ENCODE results near the gene CELF2. TPM values are rescaled to one million over a fixed set of nuclear protein-coding genes. Genes with fewer than 3 reads are reported as not detected.
A peak's percentile ranks its signal among the peaks of the same experiment; 100 is the strongest.

The CELF2 gene
- total RNA-seq, 1 donor from 2014 or later, result 110 TPM

DNA sequence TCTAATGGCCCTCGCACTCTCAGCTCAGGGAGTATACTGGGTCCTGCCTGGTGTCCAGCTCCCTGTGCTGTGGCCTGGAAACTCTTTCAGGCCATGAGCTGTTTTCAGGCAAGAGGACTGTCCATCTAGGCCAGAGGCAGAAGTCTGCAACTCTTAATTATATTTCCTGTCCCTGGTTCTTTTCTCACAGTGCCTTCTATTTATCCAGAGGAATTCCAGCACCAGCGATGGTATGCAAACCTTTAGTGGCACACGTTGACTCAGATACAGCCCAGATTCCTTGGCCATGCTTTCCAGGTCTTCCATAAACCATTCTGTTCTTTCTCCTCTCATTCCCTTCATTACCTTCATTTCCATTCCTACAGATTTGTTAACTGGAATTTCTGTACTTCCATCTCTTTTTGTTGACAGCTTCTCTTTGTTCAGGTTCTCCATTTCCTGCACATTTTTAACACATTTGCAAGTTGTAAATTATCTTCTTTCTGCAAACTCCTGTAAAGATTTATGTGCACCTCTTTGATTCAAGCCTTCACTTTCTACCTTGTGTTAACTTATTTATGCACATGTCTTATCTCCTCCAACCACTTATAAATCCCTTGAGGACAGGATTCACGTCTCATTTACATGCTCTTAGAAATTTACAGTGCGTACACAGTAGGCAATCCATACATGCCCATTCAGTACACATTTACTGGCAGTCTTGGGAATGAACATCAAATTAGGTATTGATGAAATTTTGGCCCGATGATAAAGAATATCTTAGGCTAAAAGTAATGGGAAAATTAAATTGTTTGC is 172.1 kb downstream of the CELF2 start:
- no peak for ATAC-seq
- H3K4me3 ChIP-seq, result no peak overlapping the region
- TF ChIP-seq, protein P1, sequence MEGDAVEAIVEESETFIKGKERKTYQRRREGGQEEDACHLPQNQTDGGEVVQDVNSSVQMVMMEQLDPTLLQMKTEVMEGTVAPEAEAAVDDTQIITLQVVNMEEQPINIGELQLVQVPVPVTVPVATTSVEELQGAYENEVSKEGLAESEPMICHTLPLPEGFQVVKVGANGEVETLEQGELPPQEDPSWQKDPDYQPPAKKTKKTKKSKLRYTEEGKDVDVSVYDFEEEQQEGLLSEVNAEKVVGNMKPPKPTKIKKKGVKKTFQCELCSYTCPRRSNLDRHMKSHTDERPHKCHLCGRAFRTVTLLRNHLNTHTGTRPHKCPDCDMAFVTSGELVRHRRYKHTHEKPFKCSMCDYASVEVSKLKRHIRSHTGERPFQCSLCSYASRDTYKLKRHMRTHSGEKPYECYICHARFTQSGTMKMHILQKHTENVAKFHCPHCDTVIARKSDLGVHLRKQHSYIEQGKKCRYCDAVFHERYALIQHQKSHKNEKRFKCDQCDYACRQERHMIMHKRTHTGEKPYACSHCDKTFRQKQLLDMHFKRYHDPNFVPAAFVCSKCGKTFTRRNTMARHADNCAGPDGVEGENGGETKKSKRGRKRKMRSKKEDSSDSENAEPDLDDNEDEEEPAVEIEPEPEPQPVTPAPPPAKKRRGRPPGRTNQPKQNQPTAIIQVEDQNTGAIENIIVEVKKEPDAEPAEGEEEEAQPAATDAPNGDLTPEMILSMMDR (IDR thresholded peaks at IDR 0.05), result no peak
- H3K27me3 ChIP-seq, result no peaks in the 10 kb centered on the region
- H3K9me3 ChIP-seq, result peaks cover 7% of the 10 kb centered on the region
- H3K4me1 ChIP-seq, result peaks cover 19% of the 10 kb centered on the region
- intact Hi-C loops (cut with DNase I), result no loop called here
- no peak for DNase-seq
- H3K27ac ChIP-seq, result no peak overlapping the region
- H3K36me3 ChIP-seq, result peaks cover 13% of the 10 kb centered on the region

DNA sequence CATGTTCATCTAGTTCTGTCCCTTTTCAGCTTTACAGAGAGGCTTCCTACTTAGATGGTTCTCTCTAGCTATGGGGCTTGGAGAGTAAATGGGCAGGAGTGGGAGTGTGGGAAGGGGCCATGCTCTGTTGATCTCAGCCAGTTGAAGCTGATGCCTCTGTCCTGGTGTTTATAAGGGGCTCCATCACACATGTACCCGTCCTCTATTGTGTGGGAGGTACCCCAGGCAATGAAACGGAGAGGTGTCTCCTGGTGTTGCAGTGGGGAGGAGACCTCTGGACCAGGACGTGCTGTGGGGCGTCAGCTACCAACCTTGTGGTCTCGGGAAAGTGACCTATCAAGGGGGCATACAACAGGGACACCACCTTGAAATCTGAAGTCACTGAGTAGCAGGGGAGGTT is 173.5 kb downstream of the CELF2 start:
- Histone ChIP-seq H3K4me3 (no peak overlapping the region), H3K4me1 (peaks cover 30% of the 10 kb centered on the region), H3K27ac (no peak overlapping the region), H3K27me3 (no peaks in the 10 kb centered on the region), H3K36me3 (peaks cover 18% of the 10 kb centered on the region), H3K9me3 (no peaks in the 10 kb centered on the region)
- intact Hi-C loops (cut with DNase I), result no loop called here
- DNase-seq, result no peak
- ATAC-seq, result no peak
- TF ChIP-seq, protein P1 (IDR thresholded peaks at IDR 0.05), result no peak

DNA sequence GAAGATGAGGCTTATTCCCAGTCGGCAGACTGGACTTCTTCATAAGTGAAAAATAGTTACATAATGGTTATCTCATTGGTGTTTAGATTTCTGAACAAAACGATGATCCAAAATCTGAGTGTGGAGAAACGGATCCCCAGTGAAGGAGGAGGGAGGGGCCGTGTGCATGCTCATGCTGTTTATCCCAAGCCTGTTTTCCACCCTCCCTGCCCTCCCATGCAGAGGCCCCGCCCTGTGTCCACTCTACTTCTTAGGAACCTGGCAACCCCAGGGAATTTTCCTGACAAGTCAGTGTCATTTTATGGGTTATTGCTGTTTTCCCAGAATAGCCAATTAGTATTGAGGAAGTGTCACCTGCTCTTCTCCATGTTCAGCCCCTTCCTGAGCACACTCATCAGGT is 174.0 kb downstream of the CELF2 start:
- ATAC-seq (peak; percentile 28), DNase-seq (no peak)
- H3K9me3 ChIP-seq, result no peaks in the 10 kb centered on the region
- TF ChIP-seq, protein P1 (IDR thresholded peaks at IDR 0.05), result no peak
- intact Hi-C loops (cut with DNase I), result no loop called here
- no peak overlapping the region for H3K4me3 ChIP-seq
- no peaks in the 10 kb centered on the region for H3K27me3 ChIP-seq
- H3K36me3 ChIP-seq, result peaks cover 23% of the 10 kb centered on the region
- no peak overlapping the region for H3K27ac ChIP-seq
- H3K4me1 ChIP-seq, result peaks cover 35% of the 10 kb centered on the region

DNA sequence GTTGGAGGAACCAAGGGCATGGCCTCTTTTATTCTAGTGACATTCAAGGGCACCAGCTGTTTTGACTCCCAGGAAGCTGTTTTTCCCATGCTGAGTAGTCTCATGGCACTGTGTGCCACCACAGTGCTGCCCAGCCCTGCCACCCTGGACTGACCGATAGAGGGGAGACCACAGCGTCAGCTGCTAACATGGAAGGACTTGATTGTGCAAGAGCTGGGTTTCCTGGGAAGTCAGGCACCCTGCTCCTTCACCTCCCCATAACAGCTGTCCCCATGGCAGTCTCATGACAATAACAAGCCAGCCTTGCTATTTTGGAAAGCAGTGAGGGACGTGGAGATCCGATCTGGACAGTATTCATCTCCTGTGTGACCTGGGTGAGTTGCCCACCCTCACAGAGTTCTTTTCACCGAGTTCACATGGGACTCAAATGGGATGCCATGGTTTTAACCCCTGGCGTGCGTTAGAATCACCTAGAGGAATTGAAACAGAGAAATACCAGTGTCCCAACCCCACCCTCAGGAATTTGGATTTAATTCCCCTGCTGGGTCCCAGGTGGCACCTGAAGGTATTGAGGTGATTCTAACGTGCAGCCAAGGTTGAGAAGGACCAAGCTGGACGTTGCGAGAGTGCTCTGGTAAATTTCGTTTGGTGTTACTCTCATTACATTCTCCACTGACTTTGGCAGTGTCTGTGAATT is 174.8 kb downstream of the CELF2 start:
- no peak overlapping the region for H3K27ac ChIP-seq
- ATAC-seq (peak; percentile 84), DNase-seq (peak; percentile 78)
- TF ChIP-seq, protein P1 (IDR thresholded peaks at IDR 0.05), result no peak
- H3K4me1 ChIP-seq, result peaks cover 42% of the 10 kb centered on the region
- H3K36me3 ChIP-seq, result peaks cover 23% of the 10 kb centered on the region
- no peaks in the 10 kb centered on the region for H3K27me3 ChIP-seq
- H3K4me3 ChIP-seq, result no peak overlapping the region
- no peaks in the 10 kb centered on the region for H3K9me3 ChIP-seq
- intact Hi-C loops (cut with DNase I), result no loop called here

DNA sequence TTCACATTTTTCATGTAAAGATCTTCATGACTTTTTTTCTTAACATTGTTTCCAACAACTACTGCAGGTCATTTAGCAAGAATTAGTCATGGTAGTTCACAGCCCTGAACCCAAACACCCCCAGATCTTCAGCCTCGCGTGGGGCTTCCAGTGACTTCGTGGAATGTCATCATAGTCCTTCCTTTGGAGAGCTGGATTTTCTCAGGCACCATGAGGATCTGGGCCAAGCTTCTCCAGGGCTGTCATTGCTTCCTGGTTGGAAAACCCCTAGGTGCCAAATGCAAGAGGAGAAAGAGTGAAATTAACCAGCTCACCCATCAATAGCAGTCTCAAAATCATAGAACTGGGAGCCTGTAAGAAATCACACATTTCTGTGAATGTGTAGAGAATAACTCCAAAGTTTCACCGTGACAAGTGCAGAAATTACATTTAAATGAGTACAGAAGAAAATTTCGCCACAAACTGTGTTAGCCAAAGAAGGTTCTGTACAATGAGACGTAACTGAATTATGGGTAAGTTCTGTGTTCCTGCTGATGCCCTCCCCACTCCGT is 175.4 kb downstream of the CELF2 start:
- H3K27me3 ChIP-seq, result no peaks in the 10 kb centered on the region
- H3K9me3 ChIP-seq, result no peaks in the 10 kb centered on the region
- intact Hi-C loops (cut with DNase I), result no loop called here
- peaks cover 48% of the 10 kb centered on the region for H3K4me1 ChIP-seq
- peaks cover 23% of the 10 kb centered on the region for H3K36me3 ChIP-seq
- no peak overlapping the region for H3K4me3 ChIP-seq
- TF ChIP-seq, protein P1 (IDR thresholded peaks at IDR 0.05), result no peak
- H3K27ac ChIP-seq, result no peak overlapping the region
- no peak for ATAC-seq
- DNase-seq, result no peak
